H1 (cell line): ENCODE results near the gene ST6GALNAC3. TPM values are rescaled to one million over a fixed set of nuclear protein-coding genes. Genes with fewer than 3 reads are reported as not detected.

Experiments used
- CTCF ChIA-PET: fragments of 300-600 bp; sonication (Branson Sonifier 250); formaldehyde crosslinking; loops from one replicate; lab custom pipeline; 2021; ENCODE audit not compliant: partially characterized antibody; lab: Charles Lee
- POLR2A ChIA-PET: fragments of 300-600 bp; sonication (Branson Sonifier 250); formaldehyde crosslinking; loops from one replicate; lab custom pipeline; 2021; ENCODE audit warnings: inconsistent platforms; ENCODE audit not compliant: partially characterized antibody; lab: Charles Lee
- DNase-seq, 2 experiments: peaks; one replicate each; pipeline versions ENCODE4 v3.0.0 to v3.0.0-alpha.2; 2010 to 2022; ENCODE audit warnings: low spot score in 2 of 2, low read depth in 1 of 2, mixed read lengths in 1 of 2
- FAIRE-seq: peaks from 2 replicates; lab custom pipeline; 2011; peaks lifted over from hg19 to GRCh38; lab: Jason Lieb, UNC
- H2AFZ ChIP-seq: 2 replicates; pipeline ENCODE4 v1.8.1; 2012; ENCODE audit warnings: low read length, inconsistent platforms
- H2AK5ac ChIP-seq: 2 replicates; pipeline ENCODE4 v1.6.1; 2013; ENCODE audit warnings: low read depth, low read length
- H2BK120ac ChIP-seq: replicated peaks from 2 replicates; pipeline ENCODE3; 2013; ENCODE audit warnings: low read depth, low read length, inconsistent platforms
- H2BK12ac ChIP-seq: 2 replicates; pipeline ENCODE4 v1.6.1; 2013; ENCODE audit warnings: low read depth, low read length
- H2BK15ac ChIP-seq: 2 replicates; pipeline ENCODE4 v1.6.1; 2013; ENCODE audit warnings: low read length
- H2BK20ac ChIP-seq: 2 replicates; pipeline ENCODE4 v1.6.1; 2013; ENCODE audit warnings: low read length
- H2BK5ac ChIP-seq: 2 replicates; pipeline ENCODE4 v1.6.1; 2013; ENCODE audit warnings: low read depth, low read length
- H3K14ac ChIP-seq: 2 replicates; pipeline ENCODE4 v1.6.1; 2013; ENCODE audit warnings: inconsistent platforms; ENCODE audit not compliant: insufficient read length
- H3K18ac ChIP-seq: 2 replicates; pipeline ENCODE4 v1.6.1; 2013; ENCODE audit warnings: low read length; ENCODE audit errors: extremely low read depth
- H3K23ac ChIP-seq: 2 replicates; pipeline ENCODE4 v1.6.1; 2013; ENCODE audit warnings: inconsistent platforms; ENCODE audit not compliant: insufficient read length
- H3K23me2 ChIP-seq: 2 replicates; pipeline ENCODE4 v1.6.1; 2013; ENCODE audit warnings: low read depth, low read length
- H3K27ac ChIP-seq: 2 replicates; pipeline ENCODE4 v1.6.1; 2011; ENCODE audit warnings: low read depth, low read length, inconsistent platforms
- H3K27me3 ChIP-seq, 4 experiments: replicated peaks in 1 of 4; 1 replicate in 1 of 4; 2 replicates in 3 of 4; pipeline versions ENCODE4 v1.6.1 to v1.8.1; 2011 to 2013; ENCODE audit warnings: low read length in 3 of 4, mild to moderate bottlenecking in 3 of 4, inconsistent platforms in 2 of 4, mixed read lengths in 2 of 4, moderate library complexity in 1 of 4; ENCODE audit not compliant: control insufficient read depth in 3 of 4, insufficient read depth in 3 of 4; ENCODE audit errors: extremely low read depth in 1 of 4
- H3K36me3 ChIP-seq, 4 experiments: 2 replicates each; pipeline versions ENCODE4 v1.6.1 to v1.8.1; 2011 to 2013; ENCODE audit warnings: mild to moderate bottlenecking in 4 of 4, low read length in 3 of 4, moderate library complexity in 2 of 4, control low read depth in 1 of 4, inconsistent platforms in 1 of 4; ENCODE audit not compliant: insufficient read depth in 4 of 4, control insufficient read depth in 2 of 4
- H3K4ac ChIP-seq: replicated peaks from 2 replicates; pipeline ENCODE3; 2013; ENCODE audit warnings: low read length, low read depth, mixed read lengths, inconsistent platforms; ENCODE audit not compliant: insufficient read length
- H3K4me1 ChIP-seq, 4 experiments: replicated peaks in 1 of 4; 1 replicate in 1 of 4; 2 replicates in 3 of 4; pipeline versions ENCODE4 v1.6.1 to v1.8.1; 2011 to 2013; ENCODE audit warnings: low read length in 3 of 4, inconsistent platforms in 2 of 4, mixed read lengths in 1 of 4; ENCODE audit not compliant: insufficient read depth in 4 of 4, control insufficient read depth in 3 of 4
- H3K4me2 ChIP-seq, 2 experiments: 2 replicates each; pipeline versions ENCODE4 v1.6.1 to v1.8.1; 2011 to 2013; ENCODE audit warnings: low read depth in 2 of 2, low read length in 2 of 2, control low read depth in 1 of 2, inconsistent platforms in 1 of 2, mild to moderate bottlenecking in 1 of 2; ENCODE audit not compliant: insufficient read depth in 1 of 2
- H3K4me3 ChIP-seq, 4 experiments: fragments of 200-600, 300-600 bp in 1 of 4; sonication (generic), shearing (Covaris generic), sonication (Bioruptor Twin) in 1 of 4; 2 replicates each; pipeline versions ENCODE4 v1.5.1 to v1.8.1; 2011 to 2016; ENCODE audit warnings: low read length in 4 of 4, low read depth in 3 of 4, control low read depth in 2 of 4, inconsistent platforms in 2 of 4, mild to moderate bottlenecking in 2 of 4, mixed read lengths in 1 of 4, moderate library complexity in 1 of 4; ENCODE audit not compliant: insufficient read depth in 2 of 4; ENCODE audit errors: extremely low read depth in 1 of 4
- H3K56ac ChIP-seq: replicated peaks from 2 replicates; pipeline ENCODE3; 2013; ENCODE audit warnings: low read depth, mild to moderate bottlenecking, mixed read lengths, low read length, inconsistent platforms; ENCODE audit not compliant: insufficient read length
- H3K79me1 ChIP-seq: 2 replicates; pipeline ENCODE4 v1.6.1; 2013; ENCODE audit warnings: low read depth, low read length, control low read depth
- H3K79me2 ChIP-seq, 2 experiments: 2 replicates each; pipeline versions ENCODE4 v1.6.1 to v1.8.1; 2012 to 2013; ENCODE audit warnings: low read length in 2 of 2, mild to moderate bottlenecking in 2 of 2, inconsistent platforms in 1 of 2; ENCODE audit not compliant: insufficient read depth in 2 of 2, control insufficient read depth in 1 of 2
- H3K9ac ChIP-seq, 4 experiments: replicated peaks in 1 of 4; 1 replicate in 1 of 4; 2 replicates in 3 of 4; pipeline versions ENCODE4 v1.6.1 to v1.8.1; 2011 to 2013; ENCODE audit warnings: low read depth in 3 of 4, low read length in 3 of 4, control low read depth in 2 of 4, mild to moderate bottlenecking in 2 of 4, moderate library complexity in 2 of 4, inconsistent platforms in 1 of 4; ENCODE audit errors: extremely low read depth in 1 of 4
- H3K9me3 ChIP-seq, 2 experiments: 2 replicates each; pipeline versions ENCODE4 v1.6.1 to v1.8.1; 2012 to 2013; ENCODE audit warnings: mild to moderate bottlenecking in 2 of 2, moderate library complexity in 2 of 2, control low read depth in 1 of 2, inconsistent platforms in 1 of 2, low read depth in 1 of 2, low read length in 1 of 2, mixed read lengths in 1 of 2; ENCODE audit not compliant: insufficient read depth in 2 of 2
- H4K20me1 ChIP-seq, 2 experiments: replicated peaks in 1 of 2; 2 replicates each; pipeline versions ENCODE3 to v1.8.1; 2011 to 2013; ENCODE audit warnings: inconsistent platforms in 2 of 2, low read length in 2 of 2, mild to moderate bottlenecking in 1 of 2; ENCODE audit not compliant: insufficient read depth in 2 of 2, control insufficient read depth in 1 of 2
- H4K5ac ChIP-seq: 2 replicates; pipeline ENCODE4 v1.6.1; 2013; ENCODE audit warnings: low read length, low read depth, mixed read lengths, inconsistent platforms; ENCODE audit not compliant: insufficient read length
- H4K8ac ChIP-seq: 2 replicates; pipeline ENCODE4 v1.8.0; 2013; ENCODE audit warnings: mild to moderate bottlenecking, moderate library complexity, low read length, inconsistent platforms; ENCODE audit not compliant: insufficient read depth; ENCODE audit errors: extremely low read depth
- H4K91ac ChIP-seq: replicated peaks from 2 replicates; pipeline ENCODE3; 2013; ENCODE audit warnings: low read length, mixed read lengths, inconsistent platforms; ENCODE audit not compliant: insufficient read length
- ASH2L ChIP-seq: fragments of 200-600, 300-600 bp; sonication (generic); IDR thresholded peaks from one replicate; pipeline ENCODE4 v1.7.1; 2017; ENCODE audit warnings: low read length
- BACH1 ChIP-seq: IDR thresholded peaks from 2 replicates; pipeline ENCODE4 v1.6.1; 2012; ENCODE audit warnings: low read length, improper control_type of control experiment
- CTBP2 ChIP-seq: IDR thresholded peaks from 2 replicates; pipeline ENCODE4 v1.7.0; 2011; ENCODE audit warnings: borderline replicate concordance, mild to moderate bottlenecking, moderate library complexity, mixed read lengths, low read length; ENCODE audit not compliant: insufficient read depth, insufficient read length
- FOSL1 ChIP-seq: IDR thresholded peaks from 2 replicates; pipeline ENCODE4 v1.6.1; 2011; ENCODE audit warnings: mild to moderate bottlenecking, low read depth, low read length, moderate library complexity; ENCODE audit not compliant: insufficient read depth
- GABPA ChIP-seq: IDR thresholded peaks from 2 replicates; pipeline ENCODE4 v1.6.1; 2011; ENCODE audit warnings: mild to moderate bottlenecking, low read length, moderate library complexity, borderline replicate concordance; ENCODE audit not compliant: insufficient read depth
- KDM1A ChIP-seq: fragments of 200-600, 300-600 bp; sonication (generic); IDR thresholded peaks from 2 replicates; pipeline ENCODE4 v1.7.1; 2016; ENCODE audit warnings: mild to moderate bottlenecking, low read length, borderline replicate concordance
- POLR2A ChIP-seq, 2 experiments: IDR thresholded peaks; 1 replicate in 1 of 2; 2 replicates in 1 of 2; pipeline ENCODE4 v1.6.1; 2011; ENCODE audit warnings: low read depth in 2 of 2, low read length in 2 of 2, mild to moderate bottlenecking in 2 of 2; ENCODE audit errors: control extremely low read depth in 1 of 2
- POU5F1 ChIP-seq: IDR thresholded peaks from 2 replicates; pipeline ENCODE4 v1.6.1; 2011; ENCODE audit warnings: low read depth, mild to moderate bottlenecking, low read length, moderate library complexity
- RNF2 ChIP-seq: fragments of 200-900, 300-1000 bp; sonication (generic); IDR thresholded peaks from 2 replicates; pipeline ENCODE4 v1.7.1; 2016; ENCODE audit warnings: borderline replicate concordance, low read depth, mild to moderate bottlenecking, antibody characterized with exemption, low read length; ENCODE audit not compliant: poor library complexity, severe bottlenecking; ENCODE audit errors: missing control alignments
- RXRA ChIP-seq: IDR thresholded peaks from 2 replicates; pipeline ENCODE4 v1.6.1; 2011; ENCODE audit warnings: low read depth, mild to moderate bottlenecking, low read length, moderate library complexity; ENCODE audit not compliant: insufficient read depth
- WGBS, 2 experiments: shearing (Covaris generic) in 1 of 2; methylation state at CpG; one replicate each; pipeline versions ENCODE4 v1.1.6 to v1.1.7; 2013 to 2015; ENCODE audit warnings: low lambda C conversion rate in 2 of 2, mixed read lengths in 2 of 2, inconsistent platforms in 1 of 2, low coverage in 1 of 2, missing lambda C conversion rate in 1 of 2; ENCODE audit not compliant: insufficient replicate concordance in 2 of 2, insufficient coverage in 1 of 2, insufficient read length in 1 of 2; ENCODE audit errors: extremely low coverage in 1 of 2, missing lambda C conversion rate in 1 of 2; 5-methylcytosine and 5-hydroxymethylcytosine counted together
- polyA plus RNA-seq, 7 experiments: library from polyadenylated mRNA; depleted of rRNA in 3 of 7; stranded (reverse) in 5 of 7; unstranded in 2 of 7; fragments of >200 nt in 5 of 7; fragments of 200-250 nt in 2 of 7; gene quantifications; 1 replicate in 5 of 7; 2 replicates in 1 of 7; 4 replicates in 1 of 7; pipeline versions ENCODE4 v1.2.1 to v1.2.3, GENCODE V29; 2011 to 2013; ENCODE audit warnings: missing spikeins in 2 of 7, mixed read lengths in 2 of 7
- total RNA-seq: library from RNA; stranded (reverse); fragmentation: NEBNext Ultra II Directional; extraction: Animal tissue kit (Norgen Biotek cat#: 25700); gene quantifications from 2 replicates; pipeline ENCODE4 v1.2.1, GENCODE V29; 2021
- TF ChIP-seq, protein P1 (sequence below), 3 experiments: IDR thresholded peaks; 1 replicate in 2 of 3; 2 replicates in 1 of 3; pipeline versions ENCODE4 v1.5.1 to v1.6.1; 2011; ENCODE audit warnings: low read length in 3 of 3, mild to moderate bottlenecking in 3 of 3, inconsistent platforms in 2 of 3, low read depth in 1 of 3, moderate library complexity in 1 of 3; ENCODE audit not compliant: insufficient read depth in 1 of 3; ENCODE audit errors: control extremely low read depth in 1 of 3

The ST6GALNAC3 gene
- total and polyA plus RNA-seq, 2 of the 8 experiments (the other 6 are each of a cell fraction or from before 2014, with no cell fraction given), result 4.9 to 19.0 TPM

DNA sequence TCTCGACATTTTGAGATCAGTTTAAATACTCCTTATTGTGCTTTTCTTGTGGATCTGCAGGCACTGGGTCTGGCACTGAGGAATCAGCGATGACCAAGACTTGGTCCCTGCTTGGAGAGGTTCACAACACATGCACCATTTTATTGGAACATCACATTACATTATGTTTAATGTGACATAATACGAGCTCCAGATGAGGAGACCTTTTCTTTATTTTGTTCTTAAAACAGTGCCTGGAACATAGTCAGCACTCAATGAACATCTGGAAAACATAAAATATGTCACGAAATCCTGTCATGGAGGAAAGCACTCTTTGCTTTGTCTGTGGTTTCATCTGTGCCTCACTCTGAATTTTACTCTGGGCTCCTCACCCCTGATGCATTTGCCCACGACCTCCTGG lies 110.7 kb downstream of the ST6GALNAC3 start:
- Histone ChIP-seq H2BK5ac (no peak overlapping the region), H3K27me3 (no peaks in the 10 kb centered on the region; a peak in 1 of 7 replicates), H3K14ac (no peak overlapping the region), H4K5ac (no peak overlapping the region), H3K4me2 (no peak overlapping the region), H3K79me1 (no peaks in the 10 kb centered on the region), H3K9ac (no peak overlapping the region), H3K4me1 (no peaks in the 10 kb centered on the region), H3K4ac (no peak overlapping the region), H4K8ac (no peak overlapping the region), H3K4me3 (no peak overlapping the region), H2AFZ (no peak overlapping the region), H4K91ac (no peak overlapping the region), H2BK120ac (no peak overlapping the region), H3K36me3 (no peaks in the 10 kb centered on the region), H3K79me2 (no peaks in the 10 kb centered on the region), H2BK12ac (no peak overlapping the region), H3K9me3 (no peaks in the 10 kb centered on the region), H2BK15ac (no peak overlapping the region), H2AK5ac (no peak overlapping the region), H3K23me2 (no peaks in the 10 kb centered on the region), H3K18ac (no peak overlapping the region), H3K23ac (no peak overlapping the region), H3K27ac (no peak overlapping the region), H4K20me1 (no peaks in the 10 kb centered on the region), H3K56ac (no peak overlapping the region), H2BK20ac (no peak overlapping the region)
- no peak for DNase-seq
- no peak for FAIRE-seq
- POLR2A ChIA-PET, result no interaction called here
- CTCF ChIA-PET, result interaction anchor here (0.6 kb wide), 1 partner anchor 28 kb away, joined by 4 read pairs; no protein-coding TSS in a partner anchor
- 91% methylated on average over 5 of the region's 5 CpGs; no CpG with 5 or more reads in 1 of the 2 experiments for WGBS, 2 experiments
- TF ChIP-seq CTBP2 (no peak), POLR2A (IDR thresholded peaks at IDR 0.05; ENCODE audit: control extremely low read depth in 1 of 2, low read depth in 2 of 2, low read length in 2 of 2) (no peak), GABPA (no peak), RNF2 (no peak), FOSL1 (no peak), BACH1 (no peak), KDM1A (no peak), RXRA (no peak), ASH2L (no peak), POU5F1 (no peak)
- TF ChIP-seq, protein P1, sequence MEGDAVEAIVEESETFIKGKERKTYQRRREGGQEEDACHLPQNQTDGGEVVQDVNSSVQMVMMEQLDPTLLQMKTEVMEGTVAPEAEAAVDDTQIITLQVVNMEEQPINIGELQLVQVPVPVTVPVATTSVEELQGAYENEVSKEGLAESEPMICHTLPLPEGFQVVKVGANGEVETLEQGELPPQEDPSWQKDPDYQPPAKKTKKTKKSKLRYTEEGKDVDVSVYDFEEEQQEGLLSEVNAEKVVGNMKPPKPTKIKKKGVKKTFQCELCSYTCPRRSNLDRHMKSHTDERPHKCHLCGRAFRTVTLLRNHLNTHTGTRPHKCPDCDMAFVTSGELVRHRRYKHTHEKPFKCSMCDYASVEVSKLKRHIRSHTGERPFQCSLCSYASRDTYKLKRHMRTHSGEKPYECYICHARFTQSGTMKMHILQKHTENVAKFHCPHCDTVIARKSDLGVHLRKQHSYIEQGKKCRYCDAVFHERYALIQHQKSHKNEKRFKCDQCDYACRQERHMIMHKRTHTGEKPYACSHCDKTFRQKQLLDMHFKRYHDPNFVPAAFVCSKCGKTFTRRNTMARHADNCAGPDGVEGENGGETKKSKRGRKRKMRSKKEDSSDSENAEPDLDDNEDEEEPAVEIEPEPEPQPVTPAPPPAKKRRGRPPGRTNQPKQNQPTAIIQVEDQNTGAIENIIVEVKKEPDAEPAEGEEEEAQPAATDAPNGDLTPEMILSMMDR (IDR thresholded peaks at IDR 0.05; ENCODE audit: control extremely low read depth in 1 of 3, insufficient read depth in 1 of 3, low read depth in 1 of 3, low read length in 3 of 3), result no peak
